HL-60 (cell line): ENCODE results near the gene SECTM1.

Source experiments
- DNase-seq, 2 experiments: peaks; one replicate each; pipeline ENCODE4 v3.0.0-alpha.2; 2010 to 2020; ENCODE audit warnings: low read depth in 1 of 2, low spot score in 1 of 2
- H3K27ac ChIP-seq: fragments of 250-450 bp; sonication (Bioruptor Pico); replicated peaks from 2 replicates; pipeline ENCODE4 v1.5.1; 2020; ENCODE audit warnings: mild to moderate bottlenecking, moderate library complexity
- H3K27me3 ChIP-seq: fragments of 250-450 bp; sonication (Bioruptor Pico); 2 replicates; pipeline ENCODE4 v1.5.1; 2021; ENCODE audit warnings: mild to moderate bottlenecking, moderate library complexity; ENCODE audit not compliant: insufficient read depth, poor library complexity, severe bottlenecking
- H3K4me3 ChIP-seq: replicated peaks from 2 replicates; pipeline ENCODE4 v1.5.1; 2011; ENCODE audit warnings: mild to moderate bottlenecking, control low read depth, low read length; ENCODE audit not compliant: insufficient read depth
- CTCF ChIP-seq: IDR thresholded peaks from one replicate; pipeline ENCODE4 v1.5.1; 2011; ENCODE audit warnings: low read length, control low read depth, inconsistent platforms; ENCODE audit not compliant: insufficient read depth
- GABPA ChIP-seq: IDR thresholded peaks from 2 replicates; pipeline ENCODE4 v1.6.1; 2012; ENCODE audit warnings: low read depth
- POLR2AphosphoS5 ChIP-seq: IDR thresholded peaks from 2 replicates; pipeline ENCODE4 v1.6.1; 2012; ENCODE audit warnings: low read depth
- SPI1 ChIP-seq: IDR thresholded peaks from 2 replicates; pipeline ENCODE4 v1.6.1; 2012; ENCODE audit warnings: low read depth, mild to moderate bottlenecking, borderline replicate concordance
- TF ChIP-seq, protein P1 (sequence below): IDR thresholded peaks from 2 replicates; pipeline ENCODE4 v1.6.1; 2012; ENCODE audit warnings: low read depth; ENCODE audit not compliant: insufficient replicate concordance

SECTM1 gene

GRCh38 chr17:82351713-82352488, 18.3 kb upstream of the SECTM1 start:
- DNase-seq = peak; percentile 58 to 83
- TF ChIP-seq CTCF (peak; percentile 94), POLR2AphosphoS5 (no peak)
- TF ChIP-seq, protein P1, sequence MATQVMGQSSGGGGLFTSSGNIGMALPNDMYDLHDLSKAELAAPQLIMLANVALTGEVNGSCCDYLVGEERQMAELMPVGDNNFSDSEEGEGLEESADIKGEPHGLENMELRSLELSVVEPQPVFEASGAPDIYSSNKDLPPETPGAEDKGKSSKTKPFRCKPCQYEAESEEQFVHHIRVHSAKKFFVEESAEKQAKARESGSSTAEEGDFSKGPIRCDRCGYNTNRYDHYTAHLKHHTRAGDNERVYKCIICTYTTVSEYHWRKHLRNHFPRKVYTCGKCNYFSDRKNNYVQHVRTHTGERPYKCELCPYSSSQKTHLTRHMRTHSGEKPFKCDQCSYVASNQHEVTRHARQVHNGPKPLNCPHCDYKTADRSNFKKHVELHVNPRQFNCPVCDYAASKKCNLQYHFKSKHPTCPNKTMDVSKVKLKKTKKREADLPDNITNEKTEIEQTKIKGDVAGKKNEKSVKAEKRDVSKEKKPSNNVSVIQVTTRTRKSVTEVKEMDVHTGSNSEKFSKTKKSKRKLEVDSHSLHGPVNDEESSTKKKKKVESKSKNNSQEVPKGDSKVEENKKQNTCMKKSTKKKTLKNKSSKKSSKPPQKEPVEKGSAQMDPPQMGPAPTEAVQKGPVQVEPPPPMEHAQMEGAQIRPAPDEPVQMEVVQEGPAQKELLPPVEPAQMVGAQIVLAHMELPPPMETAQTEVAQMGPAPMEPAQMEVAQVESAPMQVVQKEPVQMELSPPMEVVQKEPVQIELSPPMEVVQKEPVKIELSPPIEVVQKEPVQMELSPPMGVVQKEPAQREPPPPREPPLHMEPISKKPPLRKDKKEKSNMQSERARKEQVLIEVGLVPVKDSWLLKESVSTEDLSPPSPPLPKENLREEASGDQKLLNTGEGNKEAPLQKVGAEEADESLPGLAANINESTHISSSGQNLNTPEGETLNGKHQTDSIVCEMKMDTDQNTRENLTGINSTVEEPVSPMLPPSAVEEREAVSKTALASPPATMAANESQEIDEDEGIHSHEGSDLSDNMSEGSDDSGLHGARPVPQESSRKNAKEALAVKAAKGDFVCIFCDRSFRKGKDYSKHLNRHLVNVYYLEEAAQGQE = peak; percentile 66
- Histone ChIP-seq H3K27ac (no peak overlapping the region), H3K27me3 (no peaks in the 10 kb centered on the region), H3K4me3 (no peak overlapping the region)

DNA sequence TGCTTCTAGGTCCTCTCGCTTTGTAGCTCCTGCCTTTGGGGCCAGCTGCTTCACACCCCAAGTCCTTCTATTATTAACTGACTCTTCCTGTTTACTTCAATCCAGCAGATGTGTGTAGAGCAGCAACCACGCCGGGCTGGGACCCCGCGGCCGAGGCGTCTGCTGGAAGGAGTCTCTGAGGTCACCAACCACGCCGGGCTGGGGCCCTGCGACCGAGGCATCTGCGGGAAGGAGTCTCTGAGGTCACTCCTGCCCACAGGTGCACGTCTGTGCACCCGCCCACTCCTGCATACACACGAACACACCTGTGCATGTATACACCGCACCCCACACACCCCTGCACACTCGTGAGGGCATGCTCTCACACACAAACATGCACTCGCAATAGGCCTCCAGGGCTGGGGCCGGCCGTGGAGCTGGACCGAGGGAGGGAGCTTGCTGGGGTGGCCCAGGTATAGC, 17.7 kb upstream of the SECTM1 start:
- no peak for DNase-seq
- H3K27me3 ChIP-seq = no peaks in the 10 kb centered on the region
- H3K4me3 ChIP-seq = no peak overlapping the region
- H3K27ac ChIP-seq = no peak overlapping the region
- TF ChIP-seq POLR2AphosphoS5 (no peak), GABPA (no peak)

- no peak overlapping the region for H3K27ac ChIP-seq
- H3K4me3 ChIP-seq = no peak overlapping the region
- DNase-seq = peak; percentile 50 to 89
- TF ChIP-seq, protein P1 = peak; percentile 24
- TF ChIP-seq SPI1 (no peak), CTCF (peak; percentile 7), GABPA (no peak)
- no peaks in the 10 kb centered on the region for H3K27me3 ChIP-seq
Measured at GRCh38 chr17:82350182-82351030, 16.8 kb upstream of the SECTM1 start.

GRCh38 chr17:82349287-82349701, 15.7 kb upstream of the SECTM1 start:
- DNase-seq = no peak
- Histone ChIP-seq H3K27me3 (no peaks in the 10 kb centered on the region), H3K4me3 (no peak overlapping the region), H3K27ac (no peak overlapping the region)
- TF ChIP-seq CTCF (no peak), POLR2AphosphoS5 (no peak), GABPA (no peak), SPI1 (no peak)
- TF ChIP-seq, protein P1 = no peak
